CD4-positive, alpha-beta T cell (primary cell): ENCODE data around the gene EVA1B. TPM values are rescaled to one million over a fixed set of nuclear protein-coding genes. Genes with fewer than 3 reads are reported as not detected.

Experiments
- ATAC-seq: fragments of 200-7000 bp; cut with Tn5 transposase; one replicate; pipeline ENCODE4 v1.10.0; 2022; ENCODE audit warnings: mild to moderate bottlenecking; ENCODE audit not compliant: poor library complexity
- CTCF ChIA-PET: fragments of 350-600 bp; sonication (Branson Sonifier 250); formaldehyde crosslinking; loops from one replicate; lab custom pipeline; 2021; ENCODE audit warnings: antibody characterized with exemption, inconsistent platforms; lab: Charles Lee
- POLR2A ChIA-PET: fragments of 350-600 bp; sonication (Branson Sonifier 250); formaldehyde crosslinking; loops from one replicate; lab custom pipeline; 2021; ENCODE audit warnings: antibody characterized with exemption, inconsistent platforms; lab: Charles Lee
- DNase-seq, 14 experiments: peaks; one replicate each; pipeline ENCODE4 v3.0.0-alpha.2; 2013 to 2020; ENCODE audit warnings: mixed read lengths in 2 of 14
- H3K27ac ChIP-seq, 2 donors: one replicate each; pipeline versions ENCODE4 v1.5.1 to v1.7.0; 2013; ENCODE audit warnings: low read length in 2 of 2, low read depth in 1 of 2, mild to moderate bottlenecking in 1 of 2
- H3K27me3 ChIP-seq, 2 experiments: 1 replicate in 1 of 2; 2 replicates in 1 of 2; pipeline versions ENCODE4 v1.6.1 to v1.7.0; 2013; ENCODE audit warnings: low read length in 2 of 2, control low read depth in 1 of 2, mild to moderate bottlenecking in 1 of 2, moderate library complexity in 1 of 2; ENCODE audit not compliant: insufficient read depth in 2 of 2, control insufficient read depth in 1 of 2
- H3K36me3 ChIP-seq: one replicate; pipeline ENCODE4 v1.6.1; 2013; ENCODE audit warnings: low read length, control low read depth; ENCODE audit not compliant: insufficient read depth
- H3K4me1 ChIP-seq: one replicate; pipeline ENCODE4 v1.6.1; 2013; ENCODE audit warnings: low read length, control low read depth; ENCODE audit not compliant: insufficient read depth
- H3K4me3 ChIP-seq: one replicate; pipeline ENCODE4 v1.5.1; 2013; ENCODE audit warnings: mild to moderate bottlenecking, low read length, moderate library complexity
- H3K9me3 ChIP-seq, 2 experiments: 1 replicate in 1 of 2; 2 replicates in 1 of 2; pipeline versions ENCODE4 v1.6.1 to v1.7.0; 2013; ENCODE audit warnings: low read length in 2 of 2, mild to moderate bottlenecking in 2 of 2, control low read depth in 1 of 2, moderate library complexity in 1 of 2; ENCODE audit not compliant: control insufficient read depth in 1 of 2, insufficient read depth in 1 of 2
- H3K27ac Mint-ChIP-seq: one replicate; pipeline ENCODE4 v1.8.0; 2020; ENCODE audit warnings: mixed read lengths
- H3K27me3 Mint-ChIP-seq: one replicate; pipeline ENCODE4 v1.8.0; 2021; ENCODE audit warnings: mixed read lengths
- H3K36me3 Mint-ChIP-seq: one replicate; pipeline ENCODE4 v1.8.0; 2021; ENCODE audit warnings: low read depth, mixed read lengths
- H3K4me1 Mint-ChIP-seq: one replicate; pipeline ENCODE4 v1.8.0; 2021; ENCODE audit warnings: low read depth, mixed read lengths
- H3K4me3 Mint-ChIP-seq: one replicate; pipeline ENCODE4 v1.8.0; 2020; ENCODE audit warnings: mild to moderate bottlenecking, mixed read lengths
- H3K9me3 Mint-ChIP-seq: one replicate; pipeline ENCODE4 v1.8.0; 2020; ENCODE audit warnings: mixed read lengths
- CTCF ChIP-seq: fragments of 200-600 bp; IDR thresholded peaks from one replicate; pipeline ENCODE4 v1.8.0; 2022; ENCODE audit warnings: antibody characterized with exemption, mild to moderate bottlenecking
- intact Hi-C, 2 experiments: fragments of 100-400 bp; cut with DNase I in 1 of 2; cut with micrococcal nuclease in 1 of 2; formaldehyde crosslinking; loops; one replicate each; pipeline versions ENCODE4 v1.15.1 to v1.9.0; 2023 to 2025; cut with DNase I, micrococcal nuclease
- total RNA-seq, 174 experiments: library from RNA in 2 of 174; stranded (reverse) in 2 of 174; gene quantifications; one replicate each; pipeline ENCODE4 v1.2.3 and lab custom pipeline; 2021 to 2026

Gene EVA1B
- total RNA-seq, 2 experiments from 2014 or later = 1.5 to 1.8 TPM

- no peak for TF ChIP-seq CTCF
- peak overlapping the region; percentile 96 for H3K27ac Mint-ChIP-seq
- ChIA-PET CTCF (interaction anchor here (1.2 to 4.5 kb wide), 9 partner anchors 9 to 218 kb away, joined by 3 to 43 read pairs (median 8); partner anchors contain the start of genes LSM10, MRPS15, SH3D21 and STK40), POLR2A (interaction anchor here (0.5 to 5.2 kb wide), 13 partner anchors 11 to 218 kb away, joined by 3 to 73 read pairs (median 6); partner anchors contain the start of genes EVA1B, SH3D21, STK40 and TRAPPC3)
- peaks cover 65% of the 10 kb centered on the region for H3K4me1 ChIP-seq
- H3K4me3 Mint-ChIP-seq = no peak overlapping the region
- no peaks in the 10 kb centered on the region for H3K27me3 Mint-ChIP-seq
- peaks cover 64% of the 10 kb centered on the region for H3K4me1 Mint-ChIP-seq
- peaks cover 6% of the 10 kb centered on the region for H3K36me3 ChIP-seq
- intact Hi-C loops = loop anchor here (2.0 to 5.0 kb wide), 5 partner anchors 17 to 61 kb away; partner anchors contain the start of genes SH3D21 (in 2 of the 2), EVA1B (in 1 of the 2) and STK40 (in 1 of the 2)
- H3K9me3 ChIP-seq = no peaks in the 10 kb centered on the region
- no peaks in the 10 kb centered on the region for H3K9me3 Mint-ChIP-seq
- DNase-seq (no peak), ATAC-seq (no peak)
- H3K27ac ChIP-seq = peak overlapping the region; percentile 65 to 72
- peaks cover 21% of the 10 kb centered on the region for H3K36me3 Mint-ChIP-seq
- H3K27me3 ChIP-seq = no peaks in the 10 kb centered on the region
- H3K4me3 ChIP-seq = no peak overlapping the region
Measured at GRCh38 chr1:36367798-36368197, 44.4 kb upstream of the EVA1B start.

GRCh38 chr1:36367066-36367465 is 43.6 kb upstream of the EVA1B start:
- H3K27ac ChIP-seq = peak overlapping the region; percentile 65 to 72
- peak overlapping the region; percentile 96 for H3K27ac Mint-ChIP-seq
- DNase-seq (peak in 13 of 14 experiments; percentile 15 to 79 (median 44)), ATAC-seq (peak; percentile 38)
- intact Hi-C loops = loop anchor here (5.0 kb wide), 2 partner anchors 45 to 60 kb away; partner anchors contain the start of genes EVA1B (in 1 of the 2) and SH3D21 (in 1 of the 2)
- POLR2A ChIA-PET = interaction anchor here (0.7 to 5.2 kb wide), 17 partner anchors 11 to 218 kb away, joined by 3 to 73 read pairs (median 8); partner anchors contain the start of genes EVA1B, LSM10, MRPS15 and OSCP1
- TF ChIP-seq CTCF = no peak
- H3K4me1 Mint-ChIP-seq = peaks cover 56% of the 10 kb centered on the region
- no peaks in the 10 kb centered on the region for H3K27me3 ChIP-seq
- no peaks in the 10 kb centered on the region for H3K9me3 ChIP-seq
- H3K4me3 ChIP-seq = peak overlapping the region; percentile 5
- H3K9me3 Mint-ChIP-seq = no peaks in the 10 kb centered on the region
- CTCF ChIA-PET = interaction anchor here (0.7 to 4.5 kb wide), 4 partner anchors 19 to 61 kb away, joined by 3 to 43 read pairs (median 6); partner anchors contain the start of genes SH3D21 and STK40
- peaks cover 58% of the 10 kb centered on the region for H3K4me1 ChIP-seq
- H3K36me3 Mint-ChIP-seq = peaks cover 25% of the 10 kb centered on the region
- H3K27me3 Mint-ChIP-seq = no peaks in the 10 kb centered on the region
- peaks cover 12% of the 10 kb centered on the region for H3K36me3 ChIP-seq
- peak overlapping the region; percentile 31 for H3K4me3 Mint-ChIP-seq

GRCh38 chr1:36366091-36366661 is 42.7 kb upstream of the EVA1B start:
- DNase-seq (peak; percentile 38 to 84 (median 62)), ATAC-seq (peak; percentile 88)
- intact Hi-C loops = loop anchor here (5.0 kb wide), 2 partner anchors 44 to 59 kb away; partner anchors contain the start of genes EVA1B (in 1 of the 2) and SH3D21 (in 1 of the 2)
- peaks cover 59% of the 10 kb centered on the region for H3K4me1 ChIP-seq
- Mint-ChIP-seq H3K4me1 (peaks cover 55% of the 10 kb centered on the region), H3K9me3 (no peaks in the 10 kb centered on the region), H3K36me3 (peaks cover 33% of the 10 kb centered on the region), H3K27ac (peak overlapping the region; percentile 96), H3K27me3 (no peaks in the 10 kb centered on the region), H3K4me3 (peak overlapping the region; percentile 31)
- ChIA-PET POLR2A (interaction anchor here (1.2 to 5.2 kb wide), 14 partner anchors 10 to 142 kb away, joined by 4 to 73 read pairs (median 9); partner anchors contain the start of genes EVA1B, LSM10, MRPS15 and OSCP1), CTCF (interaction anchor here (2.0 to 4.5 kb wide), 2 partner anchors 20 to 23 kb away, joined by 8 to 43 read pairs; partner anchors contain the start of gene STK40)
- H3K4me3 ChIP-seq = no peak overlapping the region
- H3K36me3 ChIP-seq = peaks cover 18% of the 10 kb centered on the region
- TF ChIP-seq CTCF = no peak
- H3K27ac ChIP-seq = peak overlapping the region; percentile 64 to 65
- no peaks in the 10 kb centered on the region for H3K27me3 ChIP-seq
- H3K9me3 ChIP-seq = no peaks in the 10 kb centered on the region
